Lower lobe of right lung (tissue), 2 donors: ENCODE results near the gene TMOD1. TPM values are rescaled to one million over a fixed set of nuclear protein-coding genes. Genes with fewer than 3 reads are reported as not detected.

Source experiments
- ATAC-seq, 2 donors: fragments of 200-7000 bp; cut with Tn5 transposase; one replicate each; pipeline ENCODE4 v1.9.1; 2020 to 2022; ENCODE audit warnings: mild to moderate bottlenecking in 2 of 2, moderate library complexity in 2 of 2
- DNase-seq: peaks from one replicate; pipeline ENCODE4 v3.0.0-alpha.2; 2020
- H3K27ac ChIP-seq: fragments of 200-600 bp; one replicate; pipeline ENCODE4 v1.8.0; 2022
- H3K27me3 ChIP-seq: fragments of 200-600 bp; one replicate; pipeline ENCODE4 v1.8.0; 2022; ENCODE audit warnings: low read depth
- H3K36me3 ChIP-seq: fragments of 200-600 bp; one replicate; pipeline ENCODE4 v1.8.0; 2022; ENCODE audit warnings: mild to moderate bottlenecking
- H3K4me1 ChIP-seq: fragments of 200-600 bp; one replicate; pipeline ENCODE4 v1.8.0; 2022
- H3K4me3 ChIP-seq: fragments of 200-600 bp; one replicate; pipeline ENCODE4 v1.8.0; 2022; ENCODE audit warnings: mild to moderate bottlenecking
- H3K9me3 ChIP-seq: fragments of 200-600 bp; one replicate; pipeline ENCODE4 v1.8.0; 2022
- intact Hi-C: fragments of 100-400 bp; cut with DNase I; formaldehyde crosslinking; loops from one replicate; pipeline ENCODE4 v1.11.0; 2022
- total RNA-seq: library from RNA; stranded (reverse); fragmentation: NEBNext Ultra II Directional; extraction: Animal tissue kit (Norgen Biotek cat#: 25700); gene quantifications from one replicate; pipeline ENCODE4 v1.2.1, GENCODE V29; 2021
- TF ChIP-seq, protein P1 (sequence below): fragments of 200-600 bp; IDR thresholded peaks from one replicate; pipeline ENCODE4 v1.8.0; 2022; ENCODE audit warnings: antibody characterized with exemption, mild to moderate bottlenecking
- donor health status: DM: no; HTN: yes; CAD: no; lungs with severe emphysema.

The TMOD1 gene
- total RNA-seq, 1 donor from 2014 or later, result 7.9 TPM

DNA sequence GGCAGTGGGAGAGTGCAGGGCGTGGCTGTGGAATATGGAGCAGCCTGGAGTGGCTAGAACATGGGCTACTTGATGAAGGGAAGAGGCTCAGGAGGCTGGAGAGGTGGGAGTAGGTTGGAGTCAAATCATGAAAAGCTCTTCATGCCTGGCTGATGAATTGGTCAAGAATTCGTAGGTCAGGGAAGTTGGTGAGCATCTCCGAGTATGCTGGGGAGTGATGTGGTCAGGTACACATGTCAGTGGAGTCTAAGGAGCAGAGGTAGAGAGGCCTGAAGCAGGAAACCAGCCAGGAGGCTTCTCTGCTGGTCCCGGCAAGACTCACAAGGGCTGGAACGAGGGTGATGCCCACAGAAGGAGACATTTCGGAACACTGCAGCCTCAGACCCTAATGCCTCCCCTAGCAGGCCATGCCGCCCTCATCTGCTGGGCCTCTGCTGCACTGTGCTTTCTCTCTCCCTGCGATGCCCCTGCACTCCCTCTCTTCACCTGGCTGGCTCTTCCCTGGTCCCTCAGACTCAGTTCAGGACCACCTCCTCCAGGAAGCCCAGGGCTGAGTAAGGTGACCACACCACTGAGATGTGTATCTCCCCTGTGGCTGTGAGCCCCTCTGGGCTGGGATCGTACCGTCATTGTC, 33.6 kb downstream of the TMOD1 start:
- DNase-seq, result no peak
- Histone ChIP-seq H3K4me1 (no peaks in the 10 kb centered on the region), H3K4me3 (no peak overlapping the region), H3K9me3 (peaks cover 6% of the 10 kb centered on the region), H3K27ac (no peak overlapping the region), H3K27me3 (no peaks in the 10 kb centered on the region), H3K36me3 (no peaks in the 10 kb centered on the region)
- peak in 1 of 2 donors; percentile 8 for ATAC-seq
- intact Hi-C loops, result no loop called here
- TF ChIP-seq, protein P1, sequence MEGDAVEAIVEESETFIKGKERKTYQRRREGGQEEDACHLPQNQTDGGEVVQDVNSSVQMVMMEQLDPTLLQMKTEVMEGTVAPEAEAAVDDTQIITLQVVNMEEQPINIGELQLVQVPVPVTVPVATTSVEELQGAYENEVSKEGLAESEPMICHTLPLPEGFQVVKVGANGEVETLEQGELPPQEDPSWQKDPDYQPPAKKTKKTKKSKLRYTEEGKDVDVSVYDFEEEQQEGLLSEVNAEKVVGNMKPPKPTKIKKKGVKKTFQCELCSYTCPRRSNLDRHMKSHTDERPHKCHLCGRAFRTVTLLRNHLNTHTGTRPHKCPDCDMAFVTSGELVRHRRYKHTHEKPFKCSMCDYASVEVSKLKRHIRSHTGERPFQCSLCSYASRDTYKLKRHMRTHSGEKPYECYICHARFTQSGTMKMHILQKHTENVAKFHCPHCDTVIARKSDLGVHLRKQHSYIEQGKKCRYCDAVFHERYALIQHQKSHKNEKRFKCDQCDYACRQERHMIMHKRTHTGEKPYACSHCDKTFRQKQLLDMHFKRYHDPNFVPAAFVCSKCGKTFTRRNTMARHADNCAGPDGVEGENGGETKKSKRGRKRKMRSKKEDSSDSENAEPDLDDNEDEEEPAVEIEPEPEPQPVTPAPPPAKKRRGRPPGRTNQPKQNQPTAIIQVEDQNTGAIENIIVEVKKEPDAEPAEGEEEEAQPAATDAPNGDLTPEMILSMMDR, result no peak

DNA sequence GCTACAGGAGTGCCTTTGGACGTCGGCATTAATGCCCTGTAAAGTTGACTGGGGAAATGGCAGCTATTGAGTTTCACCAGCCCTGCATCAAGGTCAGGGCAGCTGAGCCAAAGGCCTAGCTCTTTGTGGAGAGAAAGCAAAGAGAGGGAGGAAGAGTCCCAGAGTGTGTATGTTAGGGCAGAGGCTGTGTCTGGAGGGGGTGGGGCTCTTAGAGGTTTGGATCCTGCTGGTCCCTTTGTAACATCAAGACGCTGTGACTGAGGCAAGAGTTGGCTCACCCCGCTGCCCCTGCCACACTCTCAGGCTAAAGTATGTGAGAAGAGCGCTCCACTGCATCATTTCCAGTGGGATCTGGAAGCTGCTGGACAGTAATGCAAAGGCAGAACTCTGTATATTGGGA, 34.3 kb downstream of the TMOD1 start:
- Histone ChIP-seq H3K9me3 (peaks cover 6% of the 10 kb centered on the region), H3K27me3 (no peaks in the 10 kb centered on the region), H3K4me3 (no peak overlapping the region), H3K4me1 (no peaks in the 10 kb centered on the region), H3K36me3 (no peaks in the 10 kb centered on the region), H3K27ac (no peak overlapping the region)
- TF ChIP-seq, protein P1, result no peak
- ATAC-seq (no peak), DNase-seq (no peak)
- intact Hi-C loops, result no loop called here

DNA sequence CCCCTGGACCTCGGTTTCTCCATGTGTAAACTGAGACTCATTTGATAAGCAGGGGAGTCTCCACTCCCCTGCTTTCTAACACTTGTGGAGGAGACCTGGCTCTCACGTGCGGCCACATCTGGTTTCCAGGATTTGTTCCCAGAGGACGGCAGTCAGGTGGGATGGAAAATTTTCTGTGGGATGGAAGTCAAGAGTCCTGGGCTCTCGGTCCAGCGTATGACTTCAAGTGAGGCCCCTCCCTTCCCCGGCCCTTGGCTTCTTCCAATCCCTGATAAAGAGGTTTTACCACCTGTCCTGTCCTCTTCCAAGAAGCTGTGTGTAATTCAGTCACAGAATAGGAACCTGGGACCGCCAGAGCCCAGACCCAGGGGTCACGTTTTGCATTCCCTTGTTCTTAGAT, 35.0 kb downstream of the TMOD1 start:
- ATAC-seq (no peak), DNase-seq (no peak)
- H3K36me3 ChIP-seq, result no peaks in the 10 kb centered on the region

DNA sequence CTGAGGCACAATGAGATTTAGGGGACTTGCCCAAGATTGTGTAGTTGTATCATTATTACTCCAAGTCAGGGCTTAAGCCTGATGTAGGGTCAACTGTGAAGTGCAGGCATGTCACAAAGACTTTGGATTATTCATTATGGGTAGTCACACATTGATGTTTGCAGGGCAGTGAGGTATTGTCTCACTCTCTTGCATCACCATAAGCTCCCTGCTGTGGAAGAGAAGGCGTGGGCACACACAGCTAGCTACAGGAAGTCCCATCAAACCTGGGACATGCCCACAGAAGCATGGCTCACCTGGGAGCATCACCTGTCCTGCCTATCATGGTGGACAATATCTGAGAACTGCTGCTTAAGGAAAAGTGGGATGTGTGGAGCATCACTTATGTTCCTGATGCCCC, 42.1 kb downstream of the TMOD1 start:
- intact Hi-C loops, result no loop called here
- DNase-seq, result no peak
- no peaks in the 10 kb centered on the region for H3K27me3 ChIP-seq
- TF ChIP-seq, protein P1, result no peak
- H3K4me1 ChIP-seq, result no peaks in the 10 kb centered on the region
- no peaks in the 10 kb centered on the region for H3K36me3 ChIP-seq
- H3K27ac ChIP-seq, result no peak overlapping the region
- ATAC-seq, result no peak
- H3K9me3 ChIP-seq, result no peaks in the 10 kb centered on the region
- no peak overlapping the region for H3K4me3 ChIP-seq

More for the DNA sequence above, 35.0 kb downstream of the TMOD1 start:
- Histone ChIP-seq H3K27me3 (no peaks in the 10 kb centered on the region), H3K4me3 (no peak overlapping the region), H3K4me1 (no peaks in the 10 kb centered on the region), H3K9me3 (peaks cover 6% of the 10 kb centered on the region), H3K27ac (no peak overlapping the region)
- intact Hi-C loops, result no loop called here
- TF ChIP-seq, protein P1, result no peak

DNA sequence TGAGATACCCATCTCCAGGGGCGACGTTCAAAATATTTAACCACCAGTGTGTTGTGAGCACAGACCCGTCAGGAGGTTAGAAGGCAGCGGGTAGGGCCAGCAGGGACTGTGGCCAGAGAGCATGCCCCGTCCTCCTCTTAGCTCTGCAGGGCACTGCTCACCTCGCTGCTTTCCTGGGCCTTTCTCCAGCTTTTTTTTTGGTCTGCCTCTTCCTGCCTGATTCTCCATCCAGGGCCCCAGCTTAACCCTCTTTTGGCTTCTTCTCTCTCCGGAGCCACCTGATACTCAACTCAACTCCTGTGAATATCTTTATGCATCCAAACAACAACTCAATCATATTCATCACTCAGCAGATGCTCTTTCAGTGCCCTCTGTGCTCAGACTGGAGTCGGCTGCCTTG, 44.0 kb downstream of the TMOD1 start:
- no peaks in the 10 kb centered on the region for H3K4me1 ChIP-seq
- TF ChIP-seq, protein P1, result no peak
- no peak for ATAC-seq
- H3K36me3 ChIP-seq, result no peaks in the 10 kb centered on the region
- intact Hi-C loops, result no loop called here
- DNase-seq, result no peak
- H3K27ac ChIP-seq, result no peak overlapping the region
- H3K9me3 ChIP-seq, result no peaks in the 10 kb centered on the region
- no peaks in the 10 kb centered on the region for H3K27me3 ChIP-seq
- H3K4me3 ChIP-seq, result no peak overlapping the region
